Heart left ventricle (tissue), 13 donors: ENCODE measurements around the gene CACNA2D1.

Experiments used
- CTCF ChIP-seq, 12 donors: fragments of 200-600 bp; sonication (generic) in 4 of 12; IDR thresholded peaks; one replicate each; pipeline versions ENCODE4 v1.5.0 to v1.8.0; 2018 to 2022; ENCODE audit warnings: antibody characterized with exemption in 12 of 12, mild to moderate bottlenecking in 5 of 12
- POLR2A ChIP-seq, 2 donors: fragments of 450-650 bp; IDR thresholded peaks; one replicate each; pipeline ENCODE4 v1.6.1; 2017; ENCODE audit warnings: antibody characterized with exemption in 2 of 2, mild to moderate bottlenecking in 2 of 2, moderate library complexity in 2 of 2
- donor health status: ischemic (EF 13 %, LVEDD 7.1; RV severe dilation, severe dysfunction).
- donor health status: DM: no; HTN: yes; CAD: no.
- donor health status: DM: no; HTN: no; CAD: no.
- donor health status: ischemic (EF 25% LVEDD 6.9; RV normal size, moderate dysfunction).
- donor health status: ischemic (EF 25% LVEDD 5.7; RV mildly dilated, moderate dysfunction).
- donor health status: ischemic (EF 35%, LVEDD 5.7; RV mildly dilated, moderate dysfunction).
- donor health status: nonischemic (EF 11% LVEDD 7.7; RV severe dilation, severe dysfunction).
- donor health status: DM: yes; HTN: yes; CAD: no.
- donor health status: PGD.
- donor health status: ischemic (EF 29% LVEDD 5.4; RV normal size, mild dysfunction).
- donor health status: nonischemic (EF 23%, LVEDD 6.1; RV moderate dilation, normal function).

DNA sequence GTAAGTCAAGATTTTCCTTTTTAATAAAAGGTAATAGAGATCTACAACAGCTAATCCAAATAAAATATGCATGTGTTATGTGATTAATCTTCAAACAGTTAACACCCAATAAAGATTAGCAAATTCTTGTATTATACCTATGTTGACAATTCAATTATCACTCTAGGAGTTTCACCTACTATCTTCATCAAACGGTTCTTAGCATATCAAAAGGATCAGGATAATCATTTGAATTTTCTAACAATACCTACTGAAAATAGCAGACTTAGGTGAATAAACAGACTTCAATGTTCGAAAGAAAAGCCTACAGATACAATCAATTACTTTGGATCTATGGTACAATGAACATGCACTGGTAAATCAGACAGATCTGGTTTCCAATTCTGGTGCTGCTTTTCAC lies 268.3 kb downstream of the CACNA2D1 start:
- TF ChIP-seq CTCF (IDR thresholded peaks at IDR 0.05) (no peak), POLR2A (IDR thresholded peaks at IDR 0.05) (no peak)
